ENCODE data around the gene AMDHD2. TPM values are rescaled to one million over a fixed set of nuclear protein-coding genes. Genes with fewer than 3 reads are reported as not detected.
A peak's percentile ranks its signal among the peaks of the same experiment; 100 is the strongest.
"Not testable (repeated sequence)": the region's sequence is repeated elsewhere in the genome, so short reads cannot be mapped to it uniquely, and the experiment has no call there.

The AMDHD2 gene
- total RNA-seq, 1 donor from 2014 or later: 53.4 TPM

GRCh38 chr16:2539845-2540458 is 19.8 kb downstream of the AMDHD2 start:
- intact Hi-C loops (cut with DNase I); H3K27me3 ChIP-seq (ENCODE audit: low read depth); H3K4me3 ChIP-seq; H3K9me3 ChIP-seq; H3K27ac ChIP-seq; ATAC-seq: not testable (repeated sequence)
- H3K36me3 ChIP-seq: peaks cover 12% of the 10 kb centered on the region
- peak; percentile 55 for DNase-seq
- H3K4me1 ChIP-seq: peaks cover 45% of the 10 kb centered on the region
- peak; percentile 36 for TF ChIP-seq CTCF (IDR thresholded peaks at IDR 0.05)

GRCh38 chr16:2540912-2541311 is 20.7 kb downstream of the AMDHD2 start:
- H3K27ac ChIP-seq; DNase-seq; H3K4me3 ChIP-seq; ATAC-seq; H3K9me3 ChIP-seq; intact Hi-C loops (cut with DNase I); H3K27me3 ChIP-seq (ENCODE audit: low read depth): not testable (repeated sequence)
- peaks cover 12% of the 10 kb centered on the region for H3K36me3 ChIP-seq
- peaks cover 42% of the 10 kb centered on the region for H3K4me1 ChIP-seq

GRCh38 chr16:2541409-2541808 is 21.2 kb downstream of the AMDHD2 start:
- H3K27me3 ChIP-seq (ENCODE audit: low read depth); H3K9me3 ChIP-seq; intact Hi-C loops (cut with DNase I); H3K27ac ChIP-seq; ATAC-seq; H3K4me3 ChIP-seq: not testable (repeated sequence)
- Histone ChIP-seq H3K36me3 (peaks cover 12% of the 10 kb centered on the region), H3K4me1 (peaks cover 37% of the 10 kb centered on the region)
- peak; percentile 34 for DNase-seq

- H3K4me3 ChIP-seq; H3K9me3 ChIP-seq; H3K27me3 ChIP-seq (ENCODE audit: low read depth); H3K27ac ChIP-seq; intact Hi-C loops (cut with DNase I); ATAC-seq: not testable (repeated sequence)
- DNase-seq: peak; percentile 32
- H3K36me3 ChIP-seq: peaks cover 12% of the 10 kb centered on the region
- peaks cover 28% of the 10 kb centered on the region for H3K4me1 ChIP-seq
Measured at GRCh38 chr16:2543771-2544170, 23.6 kb downstream of the AMDHD2 start.

- H3K9me3 ChIP-seq; H3K27me3 ChIP-seq (ENCODE audit: low read depth); H3K27ac ChIP-seq; DNase-seq; H3K4me1 ChIP-seq; H3K36me3 ChIP-seq; intact Hi-C loops (cut with DNase I); H3K4me3 ChIP-seq: not testable (repeated sequence)
- ATAC-seq: peak; percentile 69 to 70
Measured at GRCh38 chr16:2550283-2550878, 30.2 kb downstream of the AMDHD2 start.

GRCh38 chr16:2551420-2551889 is 31.3 kb downstream of the AMDHD2 start:
- intact Hi-C loops (cut with DNase I); H3K27me3 ChIP-seq (ENCODE audit: low read depth); H3K4me1 ChIP-seq; H3K36me3 ChIP-seq; DNase-seq; H3K9me3 ChIP-seq: not testable (repeated sequence)
- ATAC-seq: peak; percentile 65 to 66
- peak overlapping the region; percentile 7 for H3K4me3 ChIP-seq
- H3K27ac ChIP-seq: peak overlapping the region; percentile 5

GRCh38 chr16:2554709-2555425 is 34.7 kb downstream of the AMDHD2 start:
- H3K27me3 ChIP-seq (ENCODE audit: low read depth); H3K36me3 ChIP-seq; H3K27ac ChIP-seq; intact Hi-C loops (cut with DNase I); H3K9me3 ChIP-seq; H3K4me1 ChIP-seq; DNase-seq; H3K4me3 ChIP-seq: not testable (repeated sequence)
- ATAC-seq: peak in 1 of 2 donors; percentile 29

GRCh38 chr16:2557150-2557549 is 37.0 kb downstream of the AMDHD2 start:
- ATAC-seq; H3K4me1 ChIP-seq; H3K4me3 ChIP-seq; H3K36me3 ChIP-seq; H3K27me3 ChIP-seq (ENCODE audit: low read depth); DNase-seq; H3K27ac ChIP-seq; intact Hi-C loops (cut with DNase I); H3K9me3 ChIP-seq: not testable (repeated sequence)

- H3K36me3 ChIP-seq; H3K27ac ChIP-seq; intact Hi-C loops (cut with DNase I); H3K4me1 ChIP-seq; H3K4me3 ChIP-seq; DNase-seq; H3K9me3 ChIP-seq; H3K27me3 ChIP-seq (ENCODE audit: low read depth): not testable (repeated sequence)
- ATAC-seq: peak; percentile 63 to 77
Measured at GRCh38 chr16:2560131-2560797, 40.1 kb downstream of the AMDHD2 start.
